CD4-positive, alpha-beta T cell treated with Interleukin-17A for 4 hours (primary cell): ENCODE data around the gene JAG2.
A peak's percentile ranks its signal among the peaks of the same experiment; 100 is the strongest.

Experiments
- DNase-seq: peaks from one replicate; pipeline ENCODE4 v3.0.0-alpha.2; 2020; ENCODE audit warnings: mixed read lengths

Gene JAG2

GRCh38 chr14:105168496-105168978 lies at the start of gene JAG2:
TSS of gene JAG2 (minus strand) at chr14:105168776. CDS start at chr14:105168420, 356 bp downstream.
- peak; percentile 73 for DNase-seq

- no peak for DNase-seq
Observed at GRCh38 chr14:105217774-105218173, 49.2 kb upstream of the JAG2 start.

- DNase-seq = no peak
Observed at GRCh38 chr14:105216490-105217247, 48.1 kb upstream of the JAG2 start.

GRCh38 chr14:105215602-105216001 lies 47.0 kb upstream of the JAG2 start:
- no peak for DNase-seq

GRCh38 chr14:105214324-105214915 lies 45.8 kb upstream of the JAG2 start:
- no peak for DNase-seq

GRCh38 chr14:105213361-105213760 lies 44.8 kb upstream of the JAG2 start:
- no peak for DNase-seq

GRCh38 chr14:105212541-105213300 lies 44.1 kb upstream of the JAG2 start:
- DNase-seq = no peak

- DNase-seq = no peak
Observed at GRCh38 chr14:105211758-105212089, 43.1 kb upstream of the JAG2 start.

GRCh38 chr14:105211086-105211757 lies 42.6 kb upstream of the JAG2 start:
- no peak for DNase-seq

- no peak for DNase-seq
Observed at GRCh38 chr14:105210266-105211025, 41.9 kb upstream of the JAG2 start.

GRCh38 chr14:105209646-105210045 lies 41.1 kb upstream of the JAG2 start:
- DNase-seq = no peak

- DNase-seq = no peak
Observed at GRCh38 chr14:105209091-105209490, 40.5 kb upstream of the JAG2 start.

- DNase-seq = no peak
Observed at GRCh38 chr14:105208738-105209075, 40.1 kb upstream of the JAG2 start.

GRCh38 chr14:105207996-105208737 lies 39.6 kb upstream of the JAG2 start:
- DNase-seq = no peak

GRCh38 chr14:105207460-105207901 lies 38.9 kb upstream of the JAG2 start:
- DNase-seq = no peak

- no peak for DNase-seq
Observed at GRCh38 chr14:105206873-105207272, 38.3 kb upstream of the JAG2 start.

GRCh38 chr14:105205673-105206208 lies 37.2 kb upstream of the JAG2 start:
- DNase-seq = no peak

- no peak for DNase-seq
Observed at GRCh38 chr14:105204931-105205672, 36.5 kb upstream of the JAG2 start.

- no peak for DNase-seq
Observed at GRCh38 chr14:105204206-105204930, 35.8 kb upstream of the JAG2 start.

GRCh38 chr14:105203701-105204100 lies 35.1 kb upstream of the JAG2 start:
- DNase-seq = no peak
